Ascending aorta (tissue), 2 donors: Measurements from ENCODE around the gene HTR4. TPM values are rescaled to one million over a fixed set of nuclear protein-coding genes. Genes with fewer than 3 reads are reported as not detected.
A peak's percentile ranks its signal among the peaks of the same experiment; 100 is the strongest.

ENCODE experiments used
- DNase-seq, 2 donors: peaks; one replicate each; pipeline ENCODE4 v3.0.0-alpha.2; 2019; ENCODE audit warnings: low spot score in 2 of 2
- H3K27ac ChIP-seq, 2 donors: fragments of 200-600 bp; sonication (generic); one replicate each; pipeline ENCODE4 v1.5.1; 2016 to 2017; ENCODE audit warnings: mild to moderate bottlenecking in 1 of 2
- H3K27me3 ChIP-seq: fragments of 200-600 bp; sonication (generic); one replicate; pipeline ENCODE4 v1.5.1; 2017
- H3K36me3 ChIP-seq, 2 donors: fragments of 200-600 bp; sonication (generic); one replicate each; pipeline ENCODE4 v1.5.1; 2016
- H3K4me1 ChIP-seq, 2 donors: fragments of 200-600 bp; sonication (generic); one replicate each; pipeline ENCODE4 v1.5.1; 2016 to 2017; ENCODE audit warnings: mild to moderate bottlenecking in 1 of 2
- H3K4me3 ChIP-seq, 2 donors: fragments of 200-600 bp; sonication (generic); one replicate each; pipeline ENCODE4 v1.5.1; 2016 to 2017; ENCODE audit warnings: mild to moderate bottlenecking in 1 of 2
- H3K9me3 ChIP-seq, 2 donors: fragments of 200-600 bp; sonication (generic); one replicate each; pipeline ENCODE4 v1.5.1; 2016
- intact Hi-C: fragments of 100-400 bp; cut with DNase I; formaldehyde crosslinking; loops from one replicate; pipeline ENCODE4 v1.15.1; 2023
- total RNA-seq: library from RNA; depleted of rRNA; stranded (reverse); fragments of >200 nt; gene quantifications from one replicate; pipeline ENCODE4 v1.1.0, GENCODE V29; 2016
- TF ChIP-seq, protein P1 (sequence below), 3 experiments: fragments of 200-600 bp in 2 of 3; fragments of 450-650 bp in 1 of 3; sonication (generic) in 2 of 3; IDR thresholded peaks; one replicate each; pipeline ENCODE4 v1.5.1; 2016 to 2019; ENCODE audit warnings: antibody characterized with exemption in 3 of 3, mild to moderate bottlenecking in 1 of 3, moderate library complexity in 1 of 3

The HTR4 gene
- total RNA-seq, 1 donor from 2014 or later, result 0.21 TPM

DNA sequence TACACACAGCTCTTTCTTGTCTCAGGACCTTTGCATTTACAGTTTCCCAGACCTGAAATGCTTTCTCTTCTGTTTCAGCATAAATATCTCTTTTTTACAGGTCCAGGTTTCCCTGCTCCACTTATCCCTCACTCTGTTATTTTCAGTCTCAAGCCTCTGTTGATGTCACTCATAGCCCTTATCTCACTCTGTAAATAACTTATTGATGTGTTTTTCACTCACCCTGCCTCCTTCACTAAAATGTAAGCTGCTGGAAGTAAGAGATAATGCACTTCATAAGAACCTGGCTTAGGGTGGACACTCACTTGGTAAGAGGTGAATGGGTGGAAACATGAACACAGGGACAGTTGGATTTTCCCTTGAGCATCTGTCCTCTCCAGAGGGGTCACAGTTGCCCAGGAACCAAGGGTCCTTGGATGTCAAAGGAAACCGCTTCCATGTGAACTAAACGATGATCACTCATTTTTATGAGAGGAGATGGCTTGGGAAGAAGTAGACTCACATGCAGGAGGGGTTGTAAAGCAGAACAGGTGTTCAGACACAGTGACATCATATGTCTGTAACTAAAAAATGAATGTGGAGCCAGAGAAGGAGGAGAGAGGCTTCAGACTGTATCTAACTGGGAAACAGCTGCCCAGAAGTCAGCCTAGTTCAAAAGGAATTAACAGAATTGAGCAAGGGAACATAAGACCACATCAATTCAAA, 5.5 kb upstream of the HTR4 start:
- Histone ChIP-seq H3K9me3 (no peaks in the 10 kb centered on the region), H3K4me3 (no peak overlapping the region)
- intact Hi-C loops, result no loop called here

DNA sequence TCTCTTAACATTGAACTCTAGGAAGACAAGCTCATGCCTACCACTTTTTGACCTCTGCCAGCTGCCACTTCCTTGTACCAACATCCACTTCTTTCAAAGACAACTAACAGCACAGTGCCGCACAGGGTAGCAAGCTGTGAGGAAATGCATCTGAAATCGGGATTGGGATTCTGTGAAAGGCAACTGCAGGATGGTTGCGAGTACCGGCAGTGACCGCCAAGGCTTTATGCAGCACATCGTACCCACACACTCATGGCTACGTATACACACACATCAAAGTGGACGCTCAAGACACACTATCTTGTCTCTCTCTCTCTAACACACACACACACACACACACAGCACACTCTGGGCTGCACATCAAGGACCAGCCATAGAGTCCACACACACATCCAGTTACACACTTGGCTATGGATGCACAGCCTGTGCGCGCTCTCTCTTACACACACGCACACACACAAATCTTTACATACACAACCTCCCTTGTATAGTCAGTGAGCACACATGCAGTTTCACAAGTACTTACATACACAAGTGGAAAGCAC, 964 bp downstream of the HTR4 start:
- Histone ChIP-seq H3K4me3 (peak overlapping the region in 1 of 2 donors; percentile 52), H3K27me3 (no peaks in the 10 kb centered on the region), H3K36me3 (no peaks in the 10 kb centered on the region), H3K4me1 (no peaks in the 10 kb centered on the region), H3K9me3 (no peaks in the 10 kb centered on the region), H3K27ac (no peak overlapping the region)
- TF ChIP-seq, protein P1, sequence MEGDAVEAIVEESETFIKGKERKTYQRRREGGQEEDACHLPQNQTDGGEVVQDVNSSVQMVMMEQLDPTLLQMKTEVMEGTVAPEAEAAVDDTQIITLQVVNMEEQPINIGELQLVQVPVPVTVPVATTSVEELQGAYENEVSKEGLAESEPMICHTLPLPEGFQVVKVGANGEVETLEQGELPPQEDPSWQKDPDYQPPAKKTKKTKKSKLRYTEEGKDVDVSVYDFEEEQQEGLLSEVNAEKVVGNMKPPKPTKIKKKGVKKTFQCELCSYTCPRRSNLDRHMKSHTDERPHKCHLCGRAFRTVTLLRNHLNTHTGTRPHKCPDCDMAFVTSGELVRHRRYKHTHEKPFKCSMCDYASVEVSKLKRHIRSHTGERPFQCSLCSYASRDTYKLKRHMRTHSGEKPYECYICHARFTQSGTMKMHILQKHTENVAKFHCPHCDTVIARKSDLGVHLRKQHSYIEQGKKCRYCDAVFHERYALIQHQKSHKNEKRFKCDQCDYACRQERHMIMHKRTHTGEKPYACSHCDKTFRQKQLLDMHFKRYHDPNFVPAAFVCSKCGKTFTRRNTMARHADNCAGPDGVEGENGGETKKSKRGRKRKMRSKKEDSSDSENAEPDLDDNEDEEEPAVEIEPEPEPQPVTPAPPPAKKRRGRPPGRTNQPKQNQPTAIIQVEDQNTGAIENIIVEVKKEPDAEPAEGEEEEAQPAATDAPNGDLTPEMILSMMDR (IDR thresholded peaks at IDR 0.05), result no peak
- intact Hi-C loops, result no loop called here
- no peak for DNase-seq

More for the DNA sequence above, 5.5 kb upstream of the HTR4 start:
- Histone ChIP-seq H3K4me1 (no peaks in the 10 kb centered on the region), H3K36me3 (no peaks in the 10 kb centered on the region), H3K27ac (no peak overlapping the region), H3K27me3 (no peaks in the 10 kb centered on the region)
- DNase-seq, result no peak
- TF ChIP-seq, protein P1 (IDR thresholded peaks at IDR 0.05), result no peak

DNA sequence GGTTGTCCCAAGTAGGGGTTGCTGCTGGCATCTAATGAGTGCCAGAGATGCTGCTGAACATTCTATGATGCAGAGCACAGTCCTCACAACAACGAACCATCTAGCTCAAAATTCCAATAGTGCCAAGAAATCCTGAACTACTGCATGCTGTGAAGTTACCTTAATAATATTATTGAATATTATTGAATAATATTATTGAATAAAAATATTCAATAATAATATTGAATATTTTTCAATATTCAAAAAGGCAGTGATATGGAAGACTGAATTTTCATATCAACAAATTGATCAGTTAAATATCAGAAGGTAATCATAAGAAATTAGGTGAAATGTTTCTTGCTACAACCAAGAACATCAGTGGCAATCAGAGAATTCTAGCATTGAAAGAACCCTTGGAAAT, 2.8 kb downstream of the HTR4 start:
- intact Hi-C loops, result no loop called here
- TF ChIP-seq, protein P1 (IDR thresholded peaks at IDR 0.05), result no peak

DNA sequence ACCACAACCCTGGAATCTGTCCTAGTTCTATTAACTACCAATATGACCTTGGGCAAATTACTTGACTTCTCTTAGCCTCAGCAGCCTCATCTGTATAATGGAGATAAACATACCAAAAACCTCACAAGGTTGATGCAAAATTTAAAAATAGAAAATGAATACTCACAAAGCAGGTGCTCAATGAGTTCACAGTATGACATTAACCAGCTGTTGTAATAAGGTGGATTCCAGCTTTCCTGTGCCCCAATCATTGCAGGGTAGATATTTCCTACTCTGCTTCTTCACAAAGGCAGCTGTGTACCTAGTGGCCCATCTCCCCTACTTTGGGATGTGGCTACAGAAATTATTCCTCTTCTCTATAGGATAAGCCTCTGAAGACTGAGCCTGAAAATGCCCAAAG, 8.8 kb downstream of the HTR4 start:
- no peak for DNase-seq
- no peaks in the 10 kb centered on the region for H3K36me3 ChIP-seq
- H3K9me3 ChIP-seq, result no peaks in the 10 kb centered on the region
- H3K4me3 ChIP-seq, result no peak overlapping the region
- TF ChIP-seq, protein P1 (IDR thresholded peaks at IDR 0.05), result no peak
- intact Hi-C loops, result no loop called here
- no peaks in the 10 kb centered on the region for H3K27me3 ChIP-seq
- no peak overlapping the region for H3K27ac ChIP-seq
- no peaks in the 10 kb centered on the region for H3K4me1 ChIP-seq

More for the DNA sequence above, 2.8 kb downstream of the HTR4 start:
- no peaks in the 10 kb centered on the region for H3K4me1 ChIP-seq
- H3K9me3 ChIP-seq, result no peaks in the 10 kb centered on the region
- H3K4me3 ChIP-seq, result no peak overlapping the region
- no peaks in the 10 kb centered on the region for H3K27me3 ChIP-seq
- DNase-seq, result no peak
- H3K27ac ChIP-seq, result no peak overlapping the region
- H3K36me3 ChIP-seq, result no peaks in the 10 kb centered on the region

DNA sequence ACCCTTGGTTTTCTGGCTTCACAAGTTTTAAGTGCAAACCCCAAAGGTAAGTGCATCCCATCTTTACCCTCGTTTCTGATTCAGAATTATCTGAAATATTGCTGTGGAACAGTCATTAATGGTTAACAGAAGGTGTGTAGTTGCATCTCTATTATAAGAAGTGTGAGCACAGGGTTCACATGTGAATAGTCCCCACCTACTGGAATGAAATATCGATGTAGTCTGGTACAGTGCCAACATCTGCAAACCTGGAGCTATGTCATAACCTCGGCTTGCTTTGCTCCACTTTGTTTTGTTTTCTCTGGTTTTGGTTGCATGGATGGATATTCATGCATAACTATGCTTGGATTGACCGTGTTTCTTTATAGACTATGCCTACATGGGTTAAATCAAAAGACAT, 12.6 kb downstream of the HTR4 start:
- TF ChIP-seq, protein P1 (IDR thresholded peaks at IDR 0.05), result no peak
- H3K4me3 ChIP-seq, result no peak overlapping the region
- intact Hi-C loops, result no loop called here

More for the DNA sequence above, 12.6 kb downstream of the HTR4 start:
- no peaks in the 10 kb centered on the region for H3K27me3 ChIP-seq
- no peaks in the 10 kb centered on the region for H3K9me3 ChIP-seq
- no peak overlapping the region for H3K27ac ChIP-seq
- H3K4me1 ChIP-seq, result no peaks in the 10 kb centered on the region
- H3K36me3 ChIP-seq, result no peaks in the 10 kb centered on the region
- DNase-seq, result no peak
